Endothelial cell of umbilical vein (primary cell): Measurements from ENCODE around the gene HOXB3. TPM values are rescaled to one million over a fixed set of nuclear protein-coding genes. Genes with fewer than 3 reads are reported as not detected.

Experiments used
- BruUV-seq: library from RNA; stranded (reverse); fragments of 400-500 nt; replicated peaks from 2 replicates; lab custom pipeline; 2021; lab: Mats Ljungman, UMichigan
- CTCF ChIA-PET: fragments of 300-600, 350-600 bp; sonication (Branson Sonifier 250); formaldehyde crosslinking; loops from one replicate; lab custom pipeline; 2021; ENCODE audit warnings: antibody characterized with exemption, inconsistent platforms; lab: Charles Lee
- POLR2A ChIA-PET: fragments of 300-600, 350-600 bp; sonication (Branson Sonifier 250); formaldehyde crosslinking; loops from one replicate; lab custom pipeline; 2021; ENCODE audit warnings: antibody characterized with exemption, inconsistent platforms; lab: Charles Lee
- DNase-seq: peaks from one replicate; pipeline ENCODE4 v3.0.0-alpha.2; 2011; ENCODE audit warnings: low read depth, low spot score
- FAIRE-seq: peaks from 2 replicates; lab custom pipeline; 2011; peaks lifted over from hg19 to GRCh38; lab: Jason Lieb, UNC
- H2AFZ ChIP-seq: 2 replicates; pipeline ENCODE4 v1.6.0; 2012; ENCODE audit warnings: low read depth, low read length, control low read depth, inconsistent platforms
- H3K27ac ChIP-seq: 2 replicates; pipeline ENCODE4 v1.5.1; 2011; ENCODE audit warnings: low read depth, mild to moderate bottlenecking, control low read depth, low read length, moderate library complexity; ENCODE audit not compliant: insufficient read depth
- H3K27me3 ChIP-seq, 2 experiments: 2 replicates each; pipeline versions ENCODE4 v1.6.0 to v1.6.1; 2011; ENCODE audit warnings: low read length in 2 of 2, mixed read lengths in 1 of 2; ENCODE audit not compliant: control insufficient read depth in 2 of 2, insufficient read depth in 2 of 2
- H3K36me3 ChIP-seq, 2 experiments: 2 replicates in 1 of 2; 3 replicates in 1 of 2; pipeline ENCODE4 v1.5.1; 2011; ENCODE audit warnings: low read length in 2 of 2, mild to moderate bottlenecking in 1 of 2, moderate library complexity in 1 of 2; ENCODE audit not compliant: control insufficient read depth in 2 of 2, insufficient read depth in 2 of 2; ENCODE audit errors: extremely low read depth in 1 of 2
- H3K4me1 ChIP-seq: 3 replicates; pipeline ENCODE4 v1.5.1; 2011; ENCODE audit warnings: mild to moderate bottlenecking, low read length; ENCODE audit not compliant: control insufficient read depth, insufficient read depth; ENCODE audit errors: extremely low read depth
- H3K4me2 ChIP-seq: 2 replicates; pipeline ENCODE4 v1.6.1; 2011; ENCODE audit warnings: low read length, control low read depth, mixed read lengths; ENCODE audit not compliant: insufficient read depth
- H3K4me3 ChIP-seq, 3 experiments: fragments of 200-600 bp in 1 of 3; sonication (generic), shearing (Covaris generic) in 1 of 3; replicated peaks in 1 of 3; 2 replicates each; pipeline ENCODE4 v1.5.1; 2011 to 2016; ENCODE audit warnings: control low read depth in 3 of 3, low read length in 3 of 3, mild to moderate bottlenecking in 2 of 3, inconsistent platforms in 1 of 3, low read depth in 1 of 3, moderate library complexity in 1 of 3; ENCODE audit not compliant: insufficient read depth in 1 of 3
- H3K79me2 ChIP-seq: 2 replicates; pipeline ENCODE4 v1.6.0; 2012; ENCODE audit warnings: low read length, inconsistent platforms; ENCODE audit not compliant: control insufficient read depth, insufficient read depth
- H3K9ac ChIP-seq: replicated peaks from 2 replicates; pipeline ENCODE3; 2011; ENCODE audit warnings: low read length, control low read depth; ENCODE audit not compliant: insufficient read depth; ENCODE audit errors: extremely low read depth
- H3K9me1 ChIP-seq: replicated peaks from 3 replicates; pipeline ENCODE4 v1.6.0; 2011; ENCODE audit warnings: mild to moderate bottlenecking, low read length; ENCODE audit not compliant: control insufficient read depth, insufficient read depth; ENCODE audit errors: extremely low read depth
- H3K9me3 ChIP-seq: replicated peaks from 2 replicates; pipeline ENCODE4 v1.5.1; 2012; ENCODE audit warnings: low read length, inconsistent platforms; ENCODE audit not compliant: control insufficient read depth, insufficient read depth
- H4K20me1 ChIP-seq: replicated peaks from 2 replicates; pipeline ENCODE3; 2011; ENCODE audit warnings: mild to moderate bottlenecking, low read length; ENCODE audit not compliant: control insufficient read depth, insufficient read depth; ENCODE audit errors: extremely low read depth
- EZH2 ChIP-seq: IDR thresholded peaks from 2 replicates; pipeline ENCODE4 v1.6.1; 2012; ENCODE audit warnings: borderline replicate concordance, low read depth, mild to moderate bottlenecking, moderate library complexity, low read length, inconsistent platforms; ENCODE audit not compliant: severe bottlenecking
- FOS ChIP-seq: IDR thresholded peaks from 2 replicates; pipeline ENCODE4 v1.6.1; 2011; ENCODE audit warnings: mild to moderate bottlenecking, low read length, moderate library complexity, borderline replicate concordance; ENCODE audit not compliant: insufficient read depth
- GATA2 ChIP-seq: IDR thresholded peaks from 2 replicates; pipeline ENCODE4 v1.7.0; 2011; ENCODE audit warnings: low read depth, mild to moderate bottlenecking, moderate library complexity, mixed read lengths, low read length; ENCODE audit not compliant: insufficient read length, insufficient read depth
- JUN ChIP-seq: IDR thresholded peaks from 2 replicates; pipeline ENCODE4 v1.6.1; 2011; ENCODE audit warnings: borderline replicate concordance, low read depth; ENCODE audit not compliant: insufficient read length, insufficient read depth
- MYC ChIP-seq: IDR thresholded peaks from one replicate; pipeline ENCODE4 v1.6.1; 2011; ENCODE audit warnings: mild to moderate bottlenecking, low read depth, low read length
- POLR2A ChIP-seq: IDR thresholded peaks from 2 replicates; pipeline ENCODE4 v1.6.1; 2012; ENCODE audit warnings: low read depth, mild to moderate bottlenecking, control low read depth, low read length
- POLR2AphosphoS5 ChIP-seq: IDR thresholded peaks from 2 replicates; pipeline ENCODE4 v1.6.1; 2012; ENCODE audit warnings: low read depth, mild to moderate bottlenecking, control low read depth, low read length, moderate library complexity; ENCODE audit not compliant: insufficient read depth
- dilution Hi-C: fragments of 300-500 bp; cut with MboI; formaldehyde crosslinking; loops from one replicate; pipeline ENCODE4 v1.15.0; 2019; ENCODE audit warnings: low sequenced_read_pairs; ENCODE audit not compliant: extremely low pct_ligation_motif_present
- intact Hi-C: fragments of 100-400 bp; cut with micrococcal nuclease; formaldehyde crosslinking; loops from one replicate; pipeline ENCODE4 v1.10.0; 2022
- polyA plus RNA-seq, 4 experiments: library from polyadenylated mRNA; depleted of rRNA in 3 of 4; stranded (reverse) in 3 of 4; unstranded in 1 of 4; fragments of >200 nt; gene quantifications; 2 replicates each; pipeline versions ENCODE4 v1.2.1 to v1.2.3, GENCODE V29; 2011 to 2012; ENCODE audit warnings: missing spikeins in 1 of 4
- total RNA-seq: library from RNA; stranded (reverse); gene quantifications from 2 replicates; pipeline ENCODE4 v1.2.3, GENCODE V29; 2021
- TF ChIP-seq, protein P1 (sequence below), 2 donors: IDR thresholded peaks; 1 replicate in 1 of 2; 2 replicates in 1 of 2; pipeline ENCODE4 v1.5.1; 2011; ENCODE audit warnings: low read length in 2 of 2, mild to moderate bottlenecking in 2 of 2, moderate library complexity in 2 of 2, control low read depth in 1 of 2, inconsistent platforms in 1 of 2, low read depth in 1 of 2; ENCODE audit not compliant: insufficient read depth in 1 of 2; ENCODE audit errors: extremely low read depth in 1 of 2
- TF ChIP-seq, protein P2 (sequence below): IDR thresholded peaks from 2 replicates; pipeline ENCODE4 v1.6.1; 2011; ENCODE audit not compliant: insufficient read depth, insufficient read length

The HOXB3 gene
- total and polyA plus RNA-seq, 2 donors (not counting 3 experiments of a cell fraction or from before 2014, with no cell fraction given): 29.6 to 56.6 TPM

DNA sequence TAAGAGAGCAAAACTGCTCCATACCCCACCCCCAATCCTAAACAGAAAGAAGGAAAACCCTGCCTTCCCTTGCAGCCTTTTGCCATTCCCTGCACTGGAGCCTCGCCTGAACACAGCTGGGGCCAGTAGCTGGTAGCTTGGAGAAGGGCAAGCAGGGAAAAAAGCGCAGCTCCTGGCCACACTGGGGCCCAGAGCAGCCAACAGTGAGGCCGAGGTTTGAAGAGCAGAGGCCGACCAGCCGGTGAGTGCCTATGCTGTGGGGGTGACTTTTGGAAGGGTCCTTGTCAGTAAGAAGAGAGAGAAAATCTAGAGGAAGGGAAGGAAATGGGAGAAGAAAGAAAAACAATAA is 39.3 kb upstream of the HOXB3 start:
- Histone ChIP-seq H3K4me3 (no peak overlapping the region), H3K4me2 (no peak overlapping the region), H3K4me1 (peaks cover 13% of the 10 kb centered on the region), H3K79me2 (no peaks in the 10 kb centered on the region), H3K36me3 (no peaks in the 10 kb centered on the region), H3K9me3 (no peaks in the 10 kb centered on the region), H3K27me3 (peaks cover 63 to 93% of the 10 kb centered on the region in 2 experiments), H2AFZ (no peak overlapping the region), H3K9me1 (no peaks in the 10 kb centered on the region), H4K20me1 (no peaks in the 10 kb centered on the region), H3K9ac (no peak overlapping the region), H3K27ac (no peak overlapping the region)
- intact Hi-C loops (no loop called here), dilution Hi-C loops (no loop called here)
- FAIRE-seq: no peak
- TF ChIP-seq MYC (no peak), FOS (no peak), POLR2A (no peak), EZH2 (no peak), JUN (no peak), GATA2 (no peak), POLR2AphosphoS5 (no peak)
- TF ChIP-seq, protein P1, sequence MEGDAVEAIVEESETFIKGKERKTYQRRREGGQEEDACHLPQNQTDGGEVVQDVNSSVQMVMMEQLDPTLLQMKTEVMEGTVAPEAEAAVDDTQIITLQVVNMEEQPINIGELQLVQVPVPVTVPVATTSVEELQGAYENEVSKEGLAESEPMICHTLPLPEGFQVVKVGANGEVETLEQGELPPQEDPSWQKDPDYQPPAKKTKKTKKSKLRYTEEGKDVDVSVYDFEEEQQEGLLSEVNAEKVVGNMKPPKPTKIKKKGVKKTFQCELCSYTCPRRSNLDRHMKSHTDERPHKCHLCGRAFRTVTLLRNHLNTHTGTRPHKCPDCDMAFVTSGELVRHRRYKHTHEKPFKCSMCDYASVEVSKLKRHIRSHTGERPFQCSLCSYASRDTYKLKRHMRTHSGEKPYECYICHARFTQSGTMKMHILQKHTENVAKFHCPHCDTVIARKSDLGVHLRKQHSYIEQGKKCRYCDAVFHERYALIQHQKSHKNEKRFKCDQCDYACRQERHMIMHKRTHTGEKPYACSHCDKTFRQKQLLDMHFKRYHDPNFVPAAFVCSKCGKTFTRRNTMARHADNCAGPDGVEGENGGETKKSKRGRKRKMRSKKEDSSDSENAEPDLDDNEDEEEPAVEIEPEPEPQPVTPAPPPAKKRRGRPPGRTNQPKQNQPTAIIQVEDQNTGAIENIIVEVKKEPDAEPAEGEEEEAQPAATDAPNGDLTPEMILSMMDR (IDR thresholded peaks at IDR 0.05; ENCODE audit: extremely low read depth in 1 of 2, insufficient read depth in 1 of 2, low read depth in 1 of 2, low read length in 2 of 2): no peak
- TF ChIP-seq, protein P2, sequence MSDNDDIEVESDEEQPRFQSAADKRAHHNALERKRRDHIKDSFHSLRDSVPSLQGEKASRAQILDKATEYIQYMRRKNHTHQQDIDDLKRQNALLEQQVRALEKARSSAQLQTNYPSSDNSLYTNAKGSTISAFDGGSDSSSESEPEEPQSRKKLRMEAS: no peak
- POLR2A ChIA-PET: no interaction called here
- CTCF ChIA-PET: interaction anchor here (0.7 to 1.0 kb wide), 3 partner anchors 249 to 603 kb away, joined by 3 to 4 read pairs (median 4); no protein-coding TSS in a partner anchor
- DNase-seq: no peak
- no TSS peak for BruUV-seq
